Activated CD4-positive, alpha-beta T cell treated with anti-CD3 and anti-CD28 coated beads, Interleukin-2, amount 50 U/mL, for 4 hours (primary cell): ENCODE measurements around the gene COL18A1.
"Not testable (repeated sequence)": the region's sequence is repeated elsewhere in the genome, so short reads cannot be mapped to it uniquely, and the experiment has no call there.

ENCODE experiments used
- DNase-seq, 2 experiments: peaks; one replicate each; pipeline ENCODE4 v3.0.0-alpha.2; 2020

COL18A1 gene

DNA sequence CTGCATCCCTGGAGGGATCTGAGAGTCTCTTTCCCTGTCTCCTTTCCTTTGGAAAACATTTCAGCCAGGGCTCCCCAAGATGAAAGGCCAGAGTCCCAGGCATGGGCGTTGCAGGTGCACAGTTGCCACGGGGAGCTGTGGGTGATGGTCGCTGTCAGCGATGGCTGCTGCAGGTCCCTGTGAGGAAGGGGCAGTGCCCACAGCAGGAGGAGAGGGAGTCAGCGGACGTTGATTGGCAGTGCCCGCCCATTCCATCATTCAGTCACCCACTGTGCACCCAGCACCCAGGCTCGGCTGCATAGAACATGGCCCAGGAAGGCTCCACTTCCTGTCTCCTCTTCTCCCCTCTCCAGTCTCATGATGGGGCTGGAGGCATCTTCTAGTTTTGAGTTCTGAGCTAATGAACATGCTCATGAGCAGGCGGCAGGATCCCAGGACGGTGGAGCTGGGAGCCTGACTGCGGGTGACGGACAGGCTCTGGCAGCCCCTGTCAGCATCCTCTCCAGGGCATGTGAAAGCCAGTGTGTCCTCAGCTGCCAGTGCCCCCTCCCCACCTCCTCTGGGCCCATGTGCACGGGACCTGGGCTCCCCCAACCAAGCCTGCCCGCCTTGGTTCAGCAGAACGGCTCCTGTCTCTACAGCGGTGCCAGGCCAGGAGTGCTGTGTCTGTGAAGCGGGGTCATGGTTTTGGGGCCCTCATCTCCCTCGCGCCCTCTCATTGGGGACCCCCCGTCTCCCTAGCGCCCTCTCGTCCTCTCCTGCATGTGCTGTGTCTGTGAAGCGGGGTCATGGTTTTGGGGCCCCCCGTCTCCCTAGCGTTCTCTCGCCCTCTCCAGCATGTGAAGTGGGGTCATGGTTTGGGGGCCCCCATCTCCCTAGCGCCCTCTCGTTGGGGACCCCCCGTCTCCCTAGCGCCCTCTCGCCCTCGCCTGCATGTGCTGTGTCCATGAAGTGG, 24.5 kb downstream of the COL18A1 start:
- no peak for DNase-seq

DNA sequence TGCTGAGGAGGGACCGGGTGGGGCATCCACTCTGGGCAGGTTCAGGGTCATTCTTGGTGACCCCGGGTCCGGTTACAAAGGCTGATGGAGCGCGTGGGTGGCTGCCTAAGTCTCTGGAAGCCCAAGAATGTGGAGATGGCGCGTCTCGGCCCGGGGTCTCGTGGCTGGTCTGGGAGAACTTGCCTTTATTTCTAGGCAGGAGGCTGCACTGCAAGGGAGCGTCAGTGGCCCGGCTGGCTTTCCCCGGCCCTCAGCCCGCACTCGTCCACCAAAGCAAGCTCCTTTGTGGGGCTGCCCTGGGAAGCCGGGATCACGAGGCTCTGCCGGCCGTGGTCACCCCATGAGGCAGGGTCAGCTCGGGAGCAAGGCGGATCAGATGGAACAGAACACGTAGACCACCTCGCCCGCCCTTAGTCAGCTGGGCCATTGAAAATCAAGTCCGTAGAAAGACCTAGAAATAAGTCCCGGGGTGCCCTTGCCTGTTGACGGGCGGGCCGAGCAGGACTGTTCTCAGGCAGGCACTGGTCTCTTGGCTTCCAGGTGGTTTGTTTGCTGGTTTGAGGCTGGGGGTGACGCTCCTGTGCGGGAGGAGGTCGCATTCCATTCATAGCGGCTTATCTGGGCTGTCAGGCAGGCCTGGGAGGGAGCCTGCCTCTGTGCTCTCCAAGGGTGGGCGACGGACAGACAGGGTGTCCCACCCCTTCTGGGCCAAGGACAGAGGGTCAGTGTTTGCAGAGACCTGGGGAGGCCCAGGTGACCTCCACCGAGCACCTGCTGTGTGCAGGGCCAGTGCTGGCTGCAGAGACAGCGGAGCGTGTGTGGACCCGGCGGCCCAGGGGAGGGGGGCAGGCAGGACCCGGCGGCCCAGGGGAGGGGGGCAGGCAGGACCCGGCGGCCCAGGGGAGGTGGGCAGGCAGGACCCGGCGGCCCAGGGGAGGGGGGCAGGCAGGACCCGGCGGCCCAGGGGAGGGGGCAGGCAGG, 25.8 kb downstream of the COL18A1 start:
- no peak for DNase-seq

DNA sequence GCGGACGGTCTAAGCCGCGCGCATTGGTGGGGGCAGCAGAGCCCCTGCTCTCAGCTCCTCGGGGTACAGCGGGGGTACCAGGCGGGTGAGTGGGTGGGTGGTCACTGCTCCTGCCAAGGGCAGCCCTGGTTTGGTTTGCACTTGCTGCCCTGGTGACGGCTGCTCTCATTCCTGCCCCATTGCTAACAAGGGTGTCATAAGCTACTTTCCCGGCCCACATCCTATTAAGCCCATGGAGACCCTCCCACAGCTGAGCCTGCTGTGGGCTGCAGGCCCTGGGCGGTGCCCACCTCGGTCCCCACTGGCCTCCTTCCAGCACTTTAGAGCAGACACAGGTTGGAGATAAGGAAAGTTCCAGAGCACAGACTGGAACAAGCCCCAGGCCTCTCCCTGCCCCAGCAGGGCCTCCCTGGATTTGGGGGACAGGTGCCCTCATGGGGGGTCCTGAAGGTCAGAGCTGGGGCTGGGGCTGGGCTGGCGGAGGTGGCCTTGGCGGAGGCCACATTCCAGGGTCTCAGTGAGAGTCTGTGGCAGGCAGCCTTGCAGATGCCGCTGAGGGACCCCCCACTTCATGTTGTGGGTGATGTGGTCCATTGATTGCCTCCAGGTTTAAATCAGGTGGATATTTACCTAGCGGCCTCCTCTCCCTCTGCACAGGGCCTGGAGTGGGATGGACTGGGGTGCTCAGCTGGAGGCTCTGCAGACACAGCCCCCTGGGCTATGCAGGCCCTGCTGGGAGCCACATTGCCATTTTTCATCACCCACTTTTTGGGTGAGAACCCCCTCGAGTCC, 27.0 kb downstream of the COL18A1 start:
- no peak for DNase-seq

DNA sequence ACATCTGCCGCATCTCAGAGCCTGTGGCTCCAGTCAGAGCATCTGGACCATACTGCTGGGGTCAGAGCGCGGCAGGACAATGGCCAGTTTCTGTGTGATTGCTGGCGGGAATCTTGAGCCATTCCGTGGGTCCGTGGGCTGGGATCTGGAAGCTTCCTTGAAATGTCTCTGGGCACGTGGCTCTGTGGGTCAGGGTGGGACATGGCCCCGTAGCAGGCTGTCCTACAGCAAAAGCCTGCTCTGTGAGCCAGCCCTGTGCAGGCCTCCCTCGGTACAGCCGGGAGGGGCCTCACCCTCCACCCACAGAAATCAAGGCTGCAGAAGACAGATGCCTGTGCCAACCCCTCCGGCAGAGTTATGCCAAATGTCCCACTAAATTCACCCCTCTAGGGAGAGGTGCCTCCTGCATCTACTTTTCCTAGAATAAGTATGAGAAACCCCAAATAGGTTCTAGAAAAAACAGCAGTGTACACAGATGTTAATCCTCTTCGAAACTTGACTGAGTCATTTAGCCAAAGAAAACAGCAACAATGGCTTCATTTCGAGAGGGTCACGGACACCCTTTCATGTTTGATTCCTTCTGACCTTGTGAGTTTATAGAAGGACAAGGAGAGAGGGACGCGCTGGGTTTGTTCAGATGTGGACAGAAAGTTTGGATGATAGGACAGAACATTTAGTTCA, 27.8 kb downstream of the COL18A1 start:
- no peak for DNase-seq

DNA sequence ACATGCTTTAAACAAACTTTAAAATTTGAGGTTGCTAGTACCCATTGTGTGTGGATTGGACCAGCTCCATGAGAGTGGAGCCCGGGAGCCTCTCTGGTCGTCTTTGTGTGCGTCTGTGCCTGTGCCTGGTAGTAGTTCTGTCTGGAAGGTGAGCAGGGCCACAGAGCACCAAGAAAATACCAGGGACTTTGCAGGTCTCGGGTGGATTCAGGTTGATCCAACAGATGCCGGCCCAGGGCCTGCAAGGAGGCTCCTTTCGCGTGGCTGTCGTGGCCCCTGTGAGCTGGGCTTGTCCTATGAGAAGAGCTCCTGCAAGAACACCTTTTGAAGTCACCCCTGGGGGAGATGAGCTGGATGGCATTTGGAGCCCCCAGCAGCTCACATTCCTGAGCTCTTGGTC, 28.3 kb downstream of the COL18A1 start:
- DNase-seq, result no peak

DNA sequence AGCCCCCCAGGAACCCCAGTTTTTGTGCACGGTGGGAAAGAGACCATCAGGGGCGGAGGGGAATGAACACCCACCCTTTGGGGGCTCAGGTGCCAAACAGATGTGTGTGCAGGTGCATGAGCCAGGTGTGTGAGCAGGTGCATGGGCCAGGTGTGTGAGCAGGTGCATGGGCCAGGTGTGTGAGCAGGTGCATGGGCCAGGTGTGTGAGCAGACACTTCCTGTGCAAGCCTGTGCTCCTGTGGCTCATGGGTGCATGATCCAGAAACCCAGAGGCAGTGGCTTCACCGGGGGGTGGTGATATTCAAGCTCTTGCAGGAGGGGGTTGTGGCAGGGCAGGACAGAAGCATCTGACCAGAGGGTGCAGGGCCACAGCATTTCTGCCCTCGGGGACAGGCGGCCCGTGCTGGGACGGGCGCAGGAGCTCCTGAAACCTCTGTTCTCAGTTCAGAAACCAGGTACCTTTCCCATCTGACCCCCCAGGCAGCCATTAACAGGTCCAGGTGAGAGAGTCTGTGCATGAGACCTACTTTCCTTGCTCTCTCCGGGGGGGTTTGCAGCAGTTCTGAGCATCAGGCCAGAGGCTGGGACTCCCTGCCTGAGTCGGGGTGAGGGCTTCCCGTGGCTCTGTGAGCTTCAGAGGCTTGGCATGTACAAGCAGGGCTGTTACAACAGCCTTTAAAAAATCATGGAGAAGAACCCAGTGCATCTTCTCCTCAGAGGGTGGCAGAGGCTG, 29.1 kb downstream of the COL18A1 start:
- DNase-seq, result no peak

DNA sequence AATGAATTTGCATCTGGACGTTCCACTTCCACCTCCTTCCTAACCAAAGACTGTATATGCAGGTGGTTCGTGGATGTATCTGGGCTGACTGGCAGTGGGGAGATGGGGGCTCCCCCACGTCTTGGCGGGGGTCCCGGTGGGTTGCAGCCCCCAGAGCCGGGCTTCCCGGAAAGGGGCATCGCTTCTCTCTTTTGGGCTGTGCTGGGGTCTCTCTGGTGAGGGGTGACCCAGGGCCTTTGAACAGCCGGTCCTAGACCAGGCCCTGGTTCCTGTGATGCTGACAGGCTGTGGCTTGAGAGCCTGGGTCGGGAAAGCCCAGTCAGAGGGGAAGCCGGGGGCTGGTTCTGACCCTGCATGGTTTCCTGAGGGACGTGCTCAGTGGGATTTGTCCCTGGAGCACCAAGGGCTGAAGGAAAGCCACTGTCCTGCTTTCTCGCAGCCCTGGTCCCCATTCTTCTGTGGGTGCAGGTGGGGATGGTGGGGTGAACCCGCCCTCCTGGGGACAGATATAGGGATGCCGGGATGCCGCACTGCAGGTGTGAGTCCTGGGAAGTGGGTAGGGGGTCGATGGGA, 29.8 kb downstream of the COL18A1 start:
- DNase-seq, result no peak

DNA sequence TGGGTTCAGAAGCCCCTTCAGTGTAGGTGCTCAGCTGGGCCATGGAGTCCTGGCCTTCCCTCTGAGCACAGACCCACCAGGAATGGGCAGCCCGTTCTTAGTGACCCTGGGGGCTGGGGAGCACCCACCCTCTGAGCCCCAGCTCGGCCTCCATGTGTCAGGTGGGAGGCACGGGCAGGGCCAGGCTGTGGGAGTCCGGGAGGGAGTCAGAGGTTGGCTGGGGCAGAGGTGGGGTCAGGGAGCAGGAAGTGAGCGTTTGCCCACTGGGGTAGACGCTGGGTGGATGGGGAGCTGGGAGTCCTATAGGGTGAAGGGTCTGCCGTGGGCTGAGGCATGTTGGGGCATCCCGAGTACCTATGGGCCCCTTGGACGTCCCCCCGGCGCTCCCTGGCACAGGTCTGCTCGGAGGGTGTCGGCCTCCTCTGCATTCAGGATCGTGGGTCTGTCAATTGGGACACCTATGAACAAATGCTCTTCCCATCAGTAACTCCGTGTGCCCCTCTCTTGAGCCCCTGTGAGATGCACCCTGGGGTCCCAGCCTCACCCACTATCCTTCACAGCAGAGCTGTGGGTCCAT, 30.5 kb downstream of the COL18A1 start:
- DNase-seq, result no peak

DNA sequence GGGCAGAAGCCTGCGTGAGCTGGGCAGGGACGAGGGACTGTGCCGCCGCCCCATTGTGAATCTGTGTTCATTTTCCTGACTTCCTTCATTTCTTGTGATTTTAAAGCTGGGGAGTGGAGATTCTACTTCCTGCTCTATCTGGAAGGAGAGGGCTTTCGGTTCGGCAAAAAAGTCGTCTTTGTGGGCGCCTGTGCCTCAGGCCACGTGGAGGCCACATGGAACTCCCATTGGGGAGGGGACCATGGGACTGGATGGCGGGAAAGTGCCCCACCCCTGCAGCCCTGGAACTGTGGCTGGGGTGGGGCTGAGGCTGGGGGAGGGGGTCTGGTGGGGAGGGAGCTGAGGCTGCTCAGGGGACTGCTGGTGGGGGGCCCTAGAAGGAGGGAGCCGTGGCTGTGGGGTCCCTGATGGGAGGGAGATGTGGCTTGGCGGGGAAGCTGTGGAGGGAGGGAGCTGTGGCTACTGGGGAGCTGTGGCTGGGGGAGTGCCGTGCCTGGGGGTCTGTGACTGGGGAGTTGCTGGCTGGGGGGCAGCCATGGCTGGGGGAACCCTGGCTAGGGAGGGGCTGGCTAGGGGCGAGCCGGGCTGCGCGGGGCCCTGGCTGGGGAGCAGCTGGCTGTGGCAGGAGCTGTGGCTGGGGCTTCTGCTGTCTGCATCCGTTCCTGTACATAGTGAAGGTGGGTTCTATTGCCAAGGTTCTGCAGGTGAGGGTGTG, 31.5 kb downstream of the COL18A1 start:
- no peak for DNase-seq

DNA sequence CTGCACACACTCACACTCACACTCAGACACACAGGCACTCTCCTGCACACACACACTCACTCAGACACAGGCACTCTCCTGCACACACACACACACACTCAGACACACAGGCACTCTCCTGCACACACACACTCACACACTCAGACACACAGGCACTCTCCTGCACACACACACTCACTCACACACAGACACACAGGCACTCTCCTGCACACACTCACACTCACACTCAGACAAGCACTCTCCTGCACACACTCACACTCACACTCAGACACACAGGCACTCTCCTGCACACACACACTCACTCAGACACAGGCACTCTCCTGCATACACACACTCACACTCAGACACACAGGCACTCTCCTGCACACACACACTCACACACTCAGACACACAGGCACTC, 32.9 kb downstream of the COL18A1 start:
- DNase-seq, result not testable (repeated sequence)

DNA sequence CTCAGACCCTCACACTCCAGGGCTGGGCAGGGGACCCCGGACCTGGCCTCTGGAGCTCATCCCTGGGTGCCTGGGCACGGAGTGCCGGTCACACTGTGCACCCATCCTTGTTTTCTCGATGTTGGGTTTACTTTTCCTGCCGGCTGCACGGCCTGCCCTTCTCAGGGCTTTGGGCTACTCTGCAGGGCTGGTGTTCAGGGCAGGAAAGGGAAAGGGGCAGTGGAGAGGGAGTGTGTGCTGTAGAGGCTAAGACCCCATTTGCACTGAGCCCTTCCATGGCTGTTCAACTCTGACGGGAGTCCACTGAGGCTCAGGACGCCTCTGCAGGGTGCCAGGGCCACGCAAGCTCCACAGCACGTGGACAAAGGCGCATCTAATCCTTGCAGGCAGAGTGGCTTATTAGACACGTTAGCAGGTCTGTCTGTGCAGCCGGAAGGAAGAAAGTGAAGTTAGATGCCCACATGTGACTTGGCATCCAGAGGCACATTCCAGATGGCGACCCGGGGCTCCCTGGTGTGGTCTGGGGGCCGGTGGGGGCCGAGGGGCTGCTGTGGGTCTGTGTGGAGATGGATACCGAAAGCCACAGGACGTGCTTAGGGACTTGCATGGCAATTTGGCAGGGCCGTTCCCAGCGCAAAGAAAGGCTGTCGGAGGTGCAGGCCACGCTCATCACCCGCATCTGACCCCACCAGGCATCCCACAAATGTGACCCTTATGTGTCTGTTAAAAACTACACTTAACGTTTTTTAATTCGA, 33.6 kb downstream of the COL18A1 start:
- no peak for DNase-seq

DNA sequence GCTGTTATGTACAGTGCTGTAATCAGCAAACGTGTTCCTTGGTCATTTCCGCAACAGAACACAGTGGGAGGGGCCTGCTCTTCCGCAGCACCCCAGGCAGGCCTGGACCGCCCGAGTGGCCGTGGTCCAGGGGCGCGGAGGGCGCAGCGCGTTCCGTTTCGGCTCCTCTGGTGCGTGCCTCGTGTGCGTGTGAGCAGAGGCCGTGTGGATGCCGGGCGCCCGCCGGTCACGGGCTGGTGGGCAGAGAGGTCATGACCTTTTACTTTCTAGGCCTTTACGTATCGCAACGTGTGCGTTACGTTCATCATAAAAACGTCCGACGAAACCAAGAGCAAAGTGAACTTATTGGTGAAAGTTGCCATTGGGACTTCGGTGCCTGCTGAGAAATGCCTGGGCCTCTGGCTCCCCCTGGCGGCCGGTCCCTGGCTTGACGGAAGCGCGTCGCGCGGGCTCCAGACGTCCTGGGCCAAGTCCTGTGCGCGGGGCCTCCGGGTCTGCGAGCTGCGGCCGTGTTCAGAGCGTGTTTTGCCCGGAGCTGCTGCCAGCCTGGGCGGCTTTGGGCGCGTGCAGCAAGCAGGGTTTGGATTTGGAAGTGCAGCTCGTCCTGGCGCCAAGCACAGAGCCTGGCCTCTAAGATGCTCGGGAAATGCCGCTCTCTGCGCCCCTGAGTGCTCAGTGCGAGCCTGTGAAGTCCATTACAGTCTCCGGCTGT, 34.4 kb downstream of the COL18A1 start:
- peak; percentile 82 to 84 for DNase-seq

DNA sequence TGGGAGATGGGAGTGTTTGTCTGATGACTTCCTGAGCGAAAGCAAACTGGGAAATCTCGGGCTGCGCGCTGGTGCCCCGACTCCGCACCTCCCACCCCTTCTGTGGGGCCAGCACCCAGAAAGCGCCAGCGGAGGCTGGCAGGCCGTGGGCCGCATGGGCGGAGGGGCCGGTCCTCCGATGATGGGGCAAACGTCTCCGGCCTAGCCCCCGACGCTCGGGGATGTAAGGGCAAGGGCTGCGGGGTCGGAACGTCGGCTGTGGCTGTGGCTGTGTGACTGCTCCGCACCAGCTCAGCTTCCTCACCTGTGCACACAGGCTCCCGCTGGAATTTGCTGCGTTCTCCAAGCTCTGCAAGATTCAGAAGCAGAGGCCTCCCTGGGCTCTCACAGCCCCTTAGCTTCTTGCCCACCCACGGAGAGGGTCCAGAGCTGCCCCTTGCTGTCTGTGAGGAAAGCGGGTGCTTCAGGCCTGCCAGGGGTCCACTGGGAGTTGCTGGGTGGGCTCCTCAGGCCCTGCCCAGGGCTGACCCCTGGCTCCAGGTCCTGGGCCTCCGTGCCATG, 35.0 kb downstream of the COL18A1 start:
- no peak for DNase-seq

DNA sequence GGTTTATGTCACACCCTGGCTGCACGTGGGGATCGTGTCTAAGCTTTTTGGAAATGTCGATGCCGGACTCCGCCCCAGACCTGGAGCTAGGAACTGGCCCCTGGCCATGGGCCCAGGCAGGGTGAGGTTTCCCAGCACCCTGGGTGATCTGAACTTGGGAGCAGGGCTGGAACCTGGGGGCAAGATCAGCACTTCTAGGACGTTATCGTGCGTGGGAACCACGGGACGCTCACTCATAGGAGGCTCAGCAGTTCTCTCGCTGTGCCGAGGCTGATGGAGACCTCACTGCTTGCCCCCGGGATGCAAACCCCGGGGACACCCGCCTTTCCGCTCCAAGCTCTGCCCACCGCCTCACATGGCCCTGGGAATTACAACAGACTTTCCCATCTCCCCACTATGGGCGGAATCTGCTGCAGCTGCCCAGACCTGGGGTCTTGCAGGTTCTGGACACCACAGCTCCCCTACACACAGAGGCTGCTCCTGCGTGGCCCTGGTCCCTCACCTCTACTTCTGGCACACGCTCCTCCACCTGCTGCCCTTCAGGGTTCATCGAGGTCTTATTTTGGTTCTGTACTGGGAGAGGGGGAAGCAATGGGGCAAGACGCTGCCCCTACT, 35.9 kb downstream of the COL18A1 start:
- no peak for DNase-seq

DNA sequence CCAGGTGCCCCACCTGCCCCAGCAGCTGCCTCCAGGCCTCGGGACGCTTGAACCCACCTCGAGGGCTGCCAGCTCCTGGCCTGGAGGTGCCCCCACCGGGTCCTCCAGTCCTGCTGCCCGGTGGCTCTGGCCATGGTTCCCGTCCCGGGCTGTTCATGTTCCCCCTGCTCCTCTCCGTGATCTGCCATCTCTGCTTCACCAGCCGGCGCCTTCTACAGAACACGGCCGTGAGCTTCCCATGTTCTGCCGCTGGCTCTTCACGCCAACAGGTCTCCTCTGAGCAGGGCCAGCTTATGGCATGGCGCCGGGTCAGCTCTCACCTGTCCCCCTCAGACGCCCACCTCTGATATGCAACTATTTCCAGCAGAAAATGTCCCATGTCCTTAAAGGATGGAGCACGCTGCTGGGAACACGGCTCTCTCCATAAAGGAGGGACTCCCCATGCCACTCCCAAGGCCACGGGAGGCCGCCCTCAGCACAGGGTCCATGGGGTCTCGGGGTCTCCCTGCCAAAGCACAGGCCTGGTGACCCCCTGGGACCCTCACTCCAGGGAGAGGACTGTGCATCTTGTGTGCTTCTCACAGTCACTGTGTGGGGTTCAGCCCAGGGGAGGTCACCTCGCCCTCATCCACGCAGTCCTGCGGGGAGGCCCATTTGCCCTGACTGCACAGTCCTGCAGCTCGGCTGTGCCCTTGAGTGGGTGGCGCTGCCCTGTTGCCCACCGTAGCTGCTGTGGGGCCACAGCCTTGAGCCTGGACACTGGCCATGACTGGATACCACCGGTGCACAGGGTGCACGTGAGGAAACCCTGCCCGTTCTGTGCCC, 36.7 kb downstream of the COL18A1 start:
- no peak for DNase-seq

DNA sequence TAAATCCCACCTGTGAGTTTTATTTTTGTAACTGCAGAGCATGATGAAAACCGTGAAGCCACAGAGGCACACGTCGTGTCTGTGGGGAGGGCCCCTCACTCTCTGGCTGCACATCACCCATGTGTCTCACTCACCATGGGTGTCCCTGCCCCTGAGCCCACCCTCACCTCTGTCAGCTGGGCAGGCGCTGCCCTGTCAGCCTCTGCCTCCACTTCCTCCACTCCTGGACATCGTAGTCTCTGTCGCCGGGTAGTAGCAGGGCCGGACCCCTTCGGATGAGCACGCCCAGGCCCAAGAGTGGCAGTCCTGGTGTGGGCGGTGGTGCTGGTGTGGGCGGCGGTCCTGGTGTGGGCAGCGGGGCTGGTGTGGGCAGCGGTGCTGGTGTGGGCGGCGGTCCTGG, 37.3 kb downstream of the COL18A1 start:
- DNase-seq, result no peak
